Endothelial cell of umbilical vein (primary cell): ENCODE results near the gene ZNRF1. TPM values are rescaled to one million over a fixed set of nuclear protein-coding genes. Genes with fewer than 3 reads are reported as not detected.

Source experiments
- BruUV-seq: library from RNA; stranded (reverse); fragments of 400-500 nt; replicated peaks from 2 replicates; lab custom pipeline; 2021; lab: Mats Ljungman, UMichigan
- CTCF ChIA-PET: fragments of 300-600, 350-600 bp; sonication (Branson Sonifier 250); formaldehyde crosslinking; loops from one replicate; lab custom pipeline; 2021; ENCODE audit warnings: antibody characterized with exemption, inconsistent platforms; lab: Charles Lee
- POLR2A ChIA-PET: fragments of 300-600, 350-600 bp; sonication (Branson Sonifier 250); formaldehyde crosslinking; loops from one replicate; lab custom pipeline; 2021; ENCODE audit warnings: antibody characterized with exemption, inconsistent platforms; lab: Charles Lee
- DNase-seq: peaks from one replicate; pipeline ENCODE4 v3.0.0-alpha.2; 2011; ENCODE audit warnings: low read depth, low spot score
- FAIRE-seq: peaks from 2 replicates; lab custom pipeline; 2011; peaks lifted over from hg19 to GRCh38; lab: Jason Lieb, UNC
- H2AFZ ChIP-seq: 2 replicates; pipeline ENCODE4 v1.6.0; 2012; ENCODE audit warnings: low read depth, low read length, control low read depth, inconsistent platforms
- H3K27ac ChIP-seq: 2 replicates; pipeline ENCODE4 v1.5.1; 2011; ENCODE audit warnings: low read depth, mild to moderate bottlenecking, control low read depth, low read length, moderate library complexity; ENCODE audit not compliant: insufficient read depth
- H3K27me3 ChIP-seq, 2 experiments: 2 replicates each; pipeline versions ENCODE4 v1.6.0 to v1.6.1; 2011; ENCODE audit warnings: low read length in 2 of 2, mixed read lengths in 1 of 2; ENCODE audit not compliant: control insufficient read depth in 2 of 2, insufficient read depth in 2 of 2
- H3K36me3 ChIP-seq, 2 experiments: 2 replicates in 1 of 2; 3 replicates in 1 of 2; pipeline ENCODE4 v1.5.1; 2011; ENCODE audit warnings: low read length in 2 of 2, mild to moderate bottlenecking in 1 of 2, moderate library complexity in 1 of 2; ENCODE audit not compliant: control insufficient read depth in 2 of 2, insufficient read depth in 2 of 2; ENCODE audit errors: extremely low read depth in 1 of 2
- H3K4me1 ChIP-seq: 3 replicates; pipeline ENCODE4 v1.5.1; 2011; ENCODE audit warnings: mild to moderate bottlenecking, low read length; ENCODE audit not compliant: control insufficient read depth, insufficient read depth; ENCODE audit errors: extremely low read depth
- H3K4me2 ChIP-seq: 2 replicates; pipeline ENCODE4 v1.6.1; 2011; ENCODE audit warnings: low read length, control low read depth, mixed read lengths; ENCODE audit not compliant: insufficient read depth
- H3K4me3 ChIP-seq, 3 experiments: fragments of 200-600 bp in 1 of 3; sonication (generic), shearing (Covaris generic) in 1 of 3; replicated peaks in 1 of 3; 2 replicates each; pipeline ENCODE4 v1.5.1; 2011 to 2016; ENCODE audit warnings: control low read depth in 3 of 3, low read length in 3 of 3, mild to moderate bottlenecking in 2 of 3, inconsistent platforms in 1 of 3, low read depth in 1 of 3, moderate library complexity in 1 of 3; ENCODE audit not compliant: insufficient read depth in 1 of 3
- H3K79me2 ChIP-seq: 2 replicates; pipeline ENCODE4 v1.6.0; 2012; ENCODE audit warnings: low read length, inconsistent platforms; ENCODE audit not compliant: control insufficient read depth, insufficient read depth
- H3K9ac ChIP-seq: replicated peaks from 2 replicates; pipeline ENCODE3; 2011; ENCODE audit warnings: low read length, control low read depth; ENCODE audit not compliant: insufficient read depth; ENCODE audit errors: extremely low read depth
- H3K9me1 ChIP-seq: replicated peaks from 3 replicates; pipeline ENCODE4 v1.6.0; 2011; ENCODE audit warnings: mild to moderate bottlenecking, low read length; ENCODE audit not compliant: control insufficient read depth, insufficient read depth; ENCODE audit errors: extremely low read depth
- H3K9me3 ChIP-seq: replicated peaks from 2 replicates; pipeline ENCODE4 v1.5.1; 2012; ENCODE audit warnings: low read length, inconsistent platforms; ENCODE audit not compliant: control insufficient read depth, insufficient read depth
- H4K20me1 ChIP-seq: replicated peaks from 2 replicates; pipeline ENCODE3; 2011; ENCODE audit warnings: mild to moderate bottlenecking, low read length; ENCODE audit not compliant: control insufficient read depth, insufficient read depth; ENCODE audit errors: extremely low read depth
- CTCF ChIP-seq, 2 donors: IDR thresholded peaks; 1 replicate in 1 of 2; 2 replicates in 1 of 2; pipeline ENCODE4 v1.5.1; 2011; ENCODE audit warnings: low read length in 2 of 2, mild to moderate bottlenecking in 2 of 2, moderate library complexity in 2 of 2, control low read depth in 1 of 2, inconsistent platforms in 1 of 2, low read depth in 1 of 2; ENCODE audit not compliant: insufficient read depth in 1 of 2; ENCODE audit errors: extremely low read depth in 1 of 2
- EZH2 ChIP-seq: IDR thresholded peaks from 2 replicates; pipeline ENCODE4 v1.6.1; 2012; ENCODE audit warnings: borderline replicate concordance, low read depth, mild to moderate bottlenecking, moderate library complexity, low read length, inconsistent platforms; ENCODE audit not compliant: severe bottlenecking
- FOS ChIP-seq: IDR thresholded peaks from 2 replicates; pipeline ENCODE4 v1.6.1; 2011; ENCODE audit warnings: mild to moderate bottlenecking, low read length, moderate library complexity, borderline replicate concordance; ENCODE audit not compliant: insufficient read depth
- GATA2 ChIP-seq: IDR thresholded peaks from 2 replicates; pipeline ENCODE4 v1.7.0; 2011; ENCODE audit warnings: low read depth, mild to moderate bottlenecking, moderate library complexity, mixed read lengths, low read length; ENCODE audit not compliant: insufficient read length, insufficient read depth
- JUN ChIP-seq: IDR thresholded peaks from 2 replicates; pipeline ENCODE4 v1.6.1; 2011; ENCODE audit warnings: borderline replicate concordance, low read depth; ENCODE audit not compliant: insufficient read length, insufficient read depth
- MAX ChIP-seq: IDR thresholded peaks from 2 replicates; pipeline ENCODE4 v1.6.1; 2011; ENCODE audit not compliant: insufficient read depth, insufficient read length
- MYC ChIP-seq: IDR thresholded peaks from one replicate; pipeline ENCODE4 v1.6.1; 2011; ENCODE audit warnings: mild to moderate bottlenecking, low read depth, low read length
- POLR2A ChIP-seq: IDR thresholded peaks from 2 replicates; pipeline ENCODE4 v1.6.1; 2012; ENCODE audit warnings: low read depth, mild to moderate bottlenecking, control low read depth, low read length
- POLR2AphosphoS5 ChIP-seq: IDR thresholded peaks from 2 replicates; pipeline ENCODE4 v1.6.1; 2012; ENCODE audit warnings: low read depth, mild to moderate bottlenecking, control low read depth, low read length, moderate library complexity; ENCODE audit not compliant: insufficient read depth
- dilution Hi-C: fragments of 300-500 bp; cut with MboI; formaldehyde crosslinking; loops from one replicate; pipeline ENCODE4 v1.15.0; 2019; ENCODE audit warnings: low sequenced_read_pairs; ENCODE audit not compliant: extremely low pct_ligation_motif_present
- intact Hi-C: fragments of 100-400 bp; cut with micrococcal nuclease; formaldehyde crosslinking; loops from one replicate; pipeline ENCODE4 v1.10.0; 2022
- polyA plus RNA-seq, 4 experiments: library from polyadenylated mRNA; depleted of rRNA in 3 of 4; stranded (reverse) in 3 of 4; unstranded in 1 of 4; fragments of >200 nt; gene quantifications; 2 replicates each; pipeline versions ENCODE4 v1.2.1 to v1.2.3, GENCODE V29; 2011 to 2012; ENCODE audit warnings: missing spikeins in 1 of 4
- total RNA-seq: library from RNA; stranded (reverse); gene quantifications from 2 replicates; pipeline ENCODE4 v1.2.3, GENCODE V29; 2021

Gene ZNRF1
- total and polyA plus RNA-seq, 2 donors (not counting 3 experiments of a cell fraction or from before 2014, with no cell fraction given): 23.7 to 34.9 TPM

- Histone ChIP-seq H3K4me2 (no peak overlapping the region), H3K27me3 (no peaks in the 10 kb centered on the region), H3K4me3 (no peak overlapping the region), H4K20me1 (no peaks in the 10 kb centered on the region), H3K9ac (no peak overlapping the region), H3K4me1 (no peaks in the 10 kb centered on the region), H3K9me3 (peaks cover 2% of the 10 kb centered on the region), H3K27ac (no peak overlapping the region), H3K36me3 (no peaks in the 10 kb centered on the region), H3K9me1 (no peaks in the 10 kb centered on the region), H3K79me2 (no peaks in the 10 kb centered on the region), H2AFZ (no peak overlapping the region)
- ChIA-PET CTCF (interaction anchor here (1.0 to 1.2 kb wide), 2 partner anchors 123 to 259 kb away, joined by 3 to 5 read pairs; partner anchors contain the start of gene ZNRF1), POLR2A (no interaction called here)
- FAIRE-seq: no peak
- no peak for DNase-seq
- TF ChIP-seq CTCF (IDR thresholded peaks at IDR 0.05; ENCODE audit: extremely low read depth in 1 of 2, insufficient read depth in 1 of 2, low read depth in 1 of 2, low read length in 2 of 2): no peak
- TF ChIP-seq EZH2: no peak
- TF ChIP-seq GATA2: no peak
- no peak for TF ChIP-seq POLR2AphosphoS5
- TF ChIP-seq MYC: no peak
- no peak for TF ChIP-seq FOS
- TF ChIP-seq MAX: no peak
- no peak for TF ChIP-seq POLR2A
- no peak for TF ChIP-seq JUN
- BruUV-seq: no TSS peak
- intact Hi-C loops: no loop called here
- dilution Hi-C loops: no loop called here
Measured at GRCh38 chr16:75121949-75122568, 123.2 kb downstream of the ZNRF1 start.
